ENCODE results near the gene DLGAP1. TPM values are rescaled to one million over a fixed set of nuclear protein-coding genes. Genes with fewer than 3 reads are reported as not detected.

Gene DLGAP1
- total and polyA plus RNA-seq, 10 of the 15 experiments (the other 5 are each of a cell fraction or from before 2014, with no cell fraction given), result 0.23 to 27.6 (median 1.9) TPM

DNA sequence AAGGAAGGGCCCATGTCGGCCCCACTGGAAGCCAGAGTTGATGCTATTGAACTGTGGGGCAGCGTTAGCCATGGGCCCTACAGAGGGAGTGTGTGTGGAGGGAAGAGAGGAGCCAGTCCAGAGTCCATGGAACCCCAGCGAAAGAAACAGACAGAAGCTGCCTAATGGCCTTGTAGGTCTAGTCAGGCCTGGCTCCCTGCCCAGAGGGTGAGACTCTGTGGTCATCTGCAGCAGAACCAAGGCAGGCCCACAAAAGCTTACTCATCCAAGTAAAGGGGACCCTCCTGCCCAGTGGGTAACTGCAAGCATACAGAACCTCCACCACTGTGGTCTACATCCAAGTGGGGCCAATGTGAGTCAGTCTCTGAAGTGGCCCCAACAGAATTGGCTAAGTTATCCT is 565.3 kb downstream of the DLGAP1 start:
- Histone ChIP-seq H4K20me1 (ENCODE audit: control insufficient read depth, insufficient read depth) (no peaks in the 10 kb centered on the region), H3K4me2 (ENCODE audit: control insufficient read depth, insufficient read depth) (no peak overlapping the region), H3K9me3 (replicated peaks; ENCODE audit: control insufficient read depth, insufficient read depth, low read length) (no peaks in the 10 kb centered on the region), H3K36me3 (ENCODE audit: control insufficient read depth in 2 of 2, insufficient read depth in 2 of 2, low read length in 1 of 2) (no peaks in the 10 kb centered on the region), H3K9ac (ENCODE audit: control insufficient read depth, insufficient read depth, low read length) (no peak overlapping the region), H3K4me3 (no peak overlapping the region), H3K4me1 (ENCODE audit: control insufficient read depth, insufficient read depth, low read length) (no peaks in the 10 kb centered on the region), H3K27me3 (replicated peaks in 1 of 2; ENCODE audit: control insufficient read depth in 2 of 2, insufficient read depth in 2 of 2, low read length in 1 of 2) (no peaks in the 10 kb centered on the region), H3K27ac (ENCODE audit: control insufficient read depth, insufficient read depth) (no peak overlapping the region), H3K79me2 (ENCODE audit: control insufficient read depth, insufficient read depth, low read length) (no peaks in the 10 kb centered on the region), H2AFZ (ENCODE audit: control insufficient read depth, low read depth, low read length) (no peak overlapping the region)
- ChIA-PET SMC1A (ENCODE audit: uncharacterized antibody, unreplicated experiment) (interaction anchor here (0.9 to 3.5 kb wide), 4 partner anchors 12 to 24 kb away, joined by 3 to 17 read pairs (median 4); no protein-coding TSS in a partner anchor), POLR2A (no interaction called here), CTCF (interaction anchor here (0.7 to 1.6 kb wide), 6 partner anchors 10 to 1134 kb away, joined by 3 to 4 read pairs (median 3); no protein-coding TSS in a partner anchor), RAD21 (ENCODE audit: unreplicated experiment) (no interaction called here)
- DNase-seq (ENCODE audit: low read depth, low spot score) (no peak), ATAC-seq (peak; percentile 25; the same call in 2 of the 3 replicates), FAIRE-seq (no peak)
- intact Hi-C loops (cut with micrococcal nuclease; ENCODE audit: unreplicated experiment), result no loop called here
- WGBS (ENCODE audit: insufficient coverage, insufficient replicate concordance, low lambda C conversion rate, missing lambda C conversion rate), result 0% methylated on average over 3 of the region's 3 CpGs
- TF ChIP-seq NFIC (IDR thresholded peaks at IDR 0.05; ENCODE audit: low read depth, low read length), result no peak
- no peak for TF ChIP-seq GATAD2B (conservative IDR thresholded peaks at IDR 0.05; ENCODE audit: low read depth)
- no peak for TF ChIP-seq NFYB (IDR thresholded peaks at IDR 0.05; ENCODE audit: insufficient read depth, low read depth, low read length)
- TF ChIP-seq NFYA (IDR thresholded peaks at IDR 0.05; ENCODE audit: borderline replicate concordance, low read depth, low read length), result no peak
- no peak for TF ChIP-seq SMAD5 (IDR thresholded peaks at IDR 0.05; ENCODE audit: low read depth)
- no peak for TF ChIP-seq CBX3 (IDR thresholded peaks at IDR 0.05; ENCODE audit: borderline replicate concordance, low read depth)
- no peak for TF ChIP-seq JUND (IDR thresholded peaks at IDR 0.05; ENCODE audit: low read depth, low read length)
- TF ChIP-seq SREBF1 (IDR thresholded peaks at IDR 0.05; ENCODE audit: low read length), result no peak
- TF ChIP-seq RAD51 (IDR thresholded peaks at IDR 0.05), result no peak
- no peak for TF ChIP-seq BCL11A (IDR thresholded peaks at IDR 0.05; ENCODE audit: low read depth, low read length)
- TF ChIP-seq, protein P1, sequence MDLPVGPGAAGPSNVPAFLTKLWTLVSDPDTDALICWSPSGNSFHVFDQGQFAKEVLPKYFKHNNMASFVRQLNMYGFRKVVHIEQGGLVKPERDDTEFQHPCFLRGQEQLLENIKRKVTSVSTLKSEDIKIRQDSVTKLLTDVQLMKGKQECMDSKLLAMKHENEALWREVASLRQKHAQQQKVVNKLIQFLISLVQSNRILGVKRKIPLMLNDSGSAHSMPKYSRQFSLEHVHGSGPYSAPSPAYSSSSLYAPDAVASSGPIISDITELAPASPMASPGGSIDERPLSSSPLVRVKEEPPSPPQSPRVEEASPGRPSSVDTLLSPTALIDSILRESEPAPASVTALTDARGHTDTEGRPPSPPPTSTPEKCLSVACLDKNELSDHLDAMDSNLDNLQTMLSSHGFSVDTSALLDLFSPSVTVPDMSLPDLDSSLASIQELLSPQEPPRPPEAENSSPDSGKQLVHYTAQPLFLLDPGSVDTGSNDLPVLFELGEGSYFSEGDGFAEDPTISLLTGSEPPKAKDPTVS (IDR thresholded peaks at IDR 0.05; ENCODE audit: low read depth, low read length), result no peak
- TF ChIP-seq BMI1 (IDR thresholded peaks at IDR 0.05; ENCODE audit: borderline replicate concordance), result no peak
- TF ChIP-seq KLF5 (IDR thresholded peaks at IDR 0.05; ENCODE audit: partially characterized antibody), result no peak
- in situ Hi-C loops (cut with MboI), result no loop called here
- BruUV-seq (replicated peaks), result no TSS peak
